Measurements from ENCODE around the gene MTCH2.

- TF ChIP-seq CTCF (IDR thresholded peaks at IDR 0.05) = no peak
- no peak for TF ChIP-seq POLR2AphosphoS5 (IDR thresholded peaks at IDR 0.05; ENCODE audit: insufficient read depth in 1 of 2, low read depth in 1 of 2)
- TF ChIP-seq POLR2A (IDR thresholded peaks at IDR 0.05) = no peak
Measured at GRCh38 chr11:47615249-47615648, 27.1 kb downstream of the MTCH2 start.
